Mucosa of rectum (tissue), 2 donors: ENCODE data around the gene C11orf21.
A peak's percentile ranks its signal among the peaks of the same experiment; 100 is the strongest.

Experiments
- H3K27ac ChIP-seq, 2 donors: one replicate each; pipeline ENCODE4 v1.7.0; 2013; ENCODE audit warnings: inconsistent platforms in 2 of 2, low read depth in 2 of 2, low read length in 2 of 2
- H3K27me3 ChIP-seq, 2 donors: one replicate each; pipeline ENCODE4 v1.7.0; 2013; ENCODE audit warnings: low read length in 2 of 2; ENCODE audit not compliant: control insufficient read depth in 2 of 2, insufficient read depth in 2 of 2
- H3K36me3 ChIP-seq, 2 donors: one replicate each; pipeline ENCODE4 v1.7.0; 2013; ENCODE audit warnings: low read length in 2 of 2; ENCODE audit not compliant: control insufficient read depth in 2 of 2, insufficient read depth in 2 of 2
- H3K4me1 ChIP-seq, 2 donors: one replicate each; pipeline ENCODE4 v1.7.0; 2013; ENCODE audit warnings: low read length in 2 of 2, mild to moderate bottlenecking in 1 of 2; ENCODE audit not compliant: control insufficient read depth in 2 of 2, insufficient read depth in 2 of 2
- H3K4me3 ChIP-seq, 2 donors: one replicate each; pipeline ENCODE4 v1.7.0; 2013; ENCODE audit warnings: low read length in 2 of 2
- H3K9ac ChIP-seq, 2 donors: one replicate each; pipeline ENCODE4 v1.7.0; 2013; ENCODE audit warnings: low read length in 2 of 2, low read depth in 1 of 2, mild to moderate bottlenecking in 1 of 2
- H3K9me3 ChIP-seq, 2 donors: one replicate each; pipeline ENCODE4 v1.7.0; 2013; ENCODE audit warnings: low read length in 2 of 2; ENCODE audit not compliant: control insufficient read depth in 2 of 2
- donor health status: healthy.
- donor health status: Normal muscosa, but diverticular disease.

The C11orf21 gene

DNA sequence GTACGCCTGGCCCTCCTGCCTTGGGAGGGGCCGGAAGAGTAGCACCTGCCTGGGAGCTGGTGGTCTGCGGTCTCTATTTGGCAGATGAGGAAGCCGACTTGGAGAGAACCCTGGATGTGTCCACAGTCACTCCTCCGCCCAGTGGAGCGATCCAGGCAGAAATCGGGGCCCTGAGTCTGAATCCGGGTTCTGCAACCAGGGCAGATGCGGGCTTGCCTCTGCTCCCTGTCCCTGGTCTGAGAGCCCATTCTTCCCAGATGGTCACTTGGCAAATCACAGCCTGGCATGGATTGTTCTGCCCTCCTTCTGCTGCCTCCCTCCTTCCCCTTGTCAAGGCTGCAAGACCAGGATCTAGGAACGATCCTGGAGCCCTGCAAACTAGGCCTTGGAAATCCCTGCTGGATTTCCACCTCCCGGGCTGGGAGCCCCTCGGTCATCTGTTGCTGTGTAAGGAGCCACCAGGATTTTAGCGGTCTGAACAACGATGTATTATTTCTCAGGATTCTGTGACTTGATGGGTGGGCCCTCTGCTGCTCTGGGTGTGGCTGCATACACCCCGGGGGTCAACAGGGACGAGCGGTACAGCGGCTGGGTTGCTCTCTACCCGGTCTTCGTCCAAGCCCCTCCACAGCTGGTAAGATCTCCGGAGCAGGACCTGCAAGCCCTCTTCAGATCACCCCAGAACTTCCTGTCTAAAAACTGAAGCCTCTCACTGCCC lies 29.3 kb downstream of the C11orf21 start:
- H3K4me1 ChIP-seq: peaks cover 0 to 8% of the 10 kb centered on the region in 2 donors
- no peaks in the 10 kb centered on the region for H3K36me3 ChIP-seq
- no peak overlapping the region for H3K9ac ChIP-seq
- H3K27me3 ChIP-seq: peaks cover 2 to 9% of the 10 kb centered on the region in 2 donors
- H3K27ac ChIP-seq: no peak overlapping the region
- H3K4me3 ChIP-seq: no peak overlapping the region
- H3K9me3 ChIP-seq: no peaks in the 10 kb centered on the region

DNA sequence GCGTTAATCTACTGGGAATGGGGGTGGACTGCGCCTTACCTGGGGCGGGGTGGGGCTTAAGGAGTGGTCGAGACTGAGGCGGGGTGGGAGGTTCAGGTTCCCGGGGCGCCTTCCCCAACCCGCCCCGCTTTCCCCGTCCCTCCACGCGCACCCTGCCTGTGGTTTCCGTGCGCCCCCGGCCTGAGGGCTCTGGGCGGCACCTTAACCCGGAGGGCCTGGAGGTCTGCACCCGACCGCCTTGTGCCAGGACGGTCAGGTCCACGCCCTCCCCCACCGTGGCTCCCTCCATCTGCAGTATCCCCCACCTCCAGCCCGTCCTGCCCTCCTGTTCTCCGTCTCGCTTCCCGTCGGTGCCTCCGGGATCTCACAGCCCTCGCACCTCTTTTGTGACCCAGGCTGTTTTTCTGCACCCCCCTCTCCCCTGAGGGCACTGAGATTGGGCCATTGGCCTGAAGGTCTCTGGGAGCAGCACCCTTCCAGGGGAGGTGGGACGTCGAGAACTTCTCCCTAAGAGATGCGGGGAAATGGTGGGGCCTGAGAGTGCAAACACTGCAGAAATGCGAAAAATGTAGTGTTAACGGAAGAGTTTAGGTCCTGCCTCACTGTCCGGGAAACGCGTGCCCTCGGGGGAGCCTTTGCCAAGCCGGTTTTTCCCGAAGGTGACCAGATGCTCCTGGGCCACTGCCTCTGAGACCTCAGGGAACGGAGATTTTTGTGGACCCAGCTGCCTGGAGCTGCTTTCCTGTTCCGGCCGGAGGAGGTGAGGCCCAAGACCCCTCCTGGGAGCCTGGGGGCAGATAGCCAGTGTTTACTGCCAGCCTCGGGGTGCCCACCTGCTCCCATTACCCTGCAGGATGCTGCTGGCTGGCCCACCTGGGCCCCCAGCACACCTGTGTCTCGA lies 30.1 kb downstream of the C11orf21 start:
- Histone ChIP-seq H3K4me1 (peaks cover 0 to 8% of the 10 kb centered on the region in 2 donors), H3K27ac (no peak overlapping the region), H3K9ac (no peak overlapping the region), H3K9me3 (no peaks in the 10 kb centered on the region), H3K27me3 (peaks cover 2 to 9% of the 10 kb centered on the region in 2 donors), H3K36me3 (no peaks in the 10 kb centered on the region), H3K4me3 (no peak overlapping the region)

DNA sequence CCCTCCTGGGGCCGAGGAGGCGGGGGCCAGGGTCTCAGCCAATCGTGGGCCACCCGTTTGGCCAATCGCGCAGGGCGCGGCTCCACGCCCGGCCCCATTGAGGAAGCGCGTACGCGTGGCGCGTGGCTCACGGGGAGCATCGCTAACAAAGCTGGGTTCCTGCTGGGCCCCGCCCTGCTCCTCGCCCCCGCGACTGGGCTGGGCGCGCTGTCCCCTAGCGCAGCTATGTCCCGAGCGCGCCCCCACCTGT lies 30.7 kb downstream of the C11orf21 start:
- H3K36me3 ChIP-seq: no peaks in the 10 kb centered on the region
- no peak overlapping the region for H3K9ac ChIP-seq
- peak overlapping the region; percentile 13 to 49 for H3K4me3 ChIP-seq
- no peak overlapping the region for H3K27ac ChIP-seq
- H3K4me1 ChIP-seq: peaks cover 0 to 8% of the 10 kb centered on the region in 2 donors
- peaks cover 2 to 9% of the 10 kb centered on the region in 2 donors for H3K27me3 ChIP-seq
- no peaks in the 10 kb centered on the region for H3K9me3 ChIP-seq

DNA sequence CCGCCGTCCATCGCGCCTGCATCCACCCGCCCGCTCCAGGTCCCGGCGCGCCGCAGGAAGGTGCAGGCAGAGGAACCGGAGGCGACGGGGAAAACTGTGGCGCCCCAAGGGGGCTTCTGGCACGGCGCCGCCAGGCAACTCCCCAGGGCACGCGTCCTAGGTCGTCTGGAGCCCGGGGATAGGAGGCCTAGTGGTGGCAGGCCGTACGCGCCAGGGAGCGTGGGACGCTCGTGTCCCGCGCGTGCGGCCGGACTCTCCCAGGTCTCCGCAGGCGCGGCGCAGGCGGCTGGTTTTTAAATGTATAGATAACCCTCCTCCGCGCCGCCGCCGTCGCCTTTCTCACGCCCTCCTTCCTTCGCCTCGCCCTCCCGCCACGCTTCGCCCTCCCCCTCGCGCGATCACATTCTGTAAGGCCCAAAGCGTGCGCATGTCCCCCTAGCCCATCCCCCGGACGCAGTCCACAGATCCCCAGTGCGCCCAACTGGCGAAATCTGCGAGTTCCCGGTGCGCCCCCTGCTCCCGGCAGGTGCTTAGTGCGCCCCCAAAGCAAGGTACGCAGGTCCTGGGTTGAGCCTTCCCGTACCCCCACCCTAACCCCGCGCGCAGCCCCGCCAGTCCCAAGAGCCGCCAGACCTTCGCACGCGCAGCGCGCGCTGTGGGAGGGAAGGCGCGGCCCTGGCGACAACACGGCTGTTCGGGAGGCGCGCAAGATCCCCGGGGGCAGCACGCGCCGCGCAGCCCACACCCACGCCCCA lies 31.2 kb downstream of the C11orf21 start, which contains the start of gene ASCL2:
Gene ASCL2, minus strand, starts transcription at position 267 of the 755 bp plus-strand sequence. Its CDS starts 256 bp downstream, at position 11.
- H3K36me3 ChIP-seq: no peaks in the 10 kb centered on the region
- peaks cover 0 to 8% of the 10 kb centered on the region in 2 donors for H3K4me1 ChIP-seq
- peak within 1 kb of the TSS in 1 of 2 donors; percentile 54 for H3K9ac ChIP-seq
- H3K4me3 ChIP-seq: peak within 1 kb of the TSS; percentile 49 to 54
- no peaks in the 10 kb centered on the region for H3K9me3 ChIP-seq
- peaks cover 2 to 9% of the 10 kb centered on the region in 2 donors for H3K27me3 ChIP-seq
- H3K27ac ChIP-seq: peak within 1 kb of the TSS; percentile 49 to 63

DNA sequence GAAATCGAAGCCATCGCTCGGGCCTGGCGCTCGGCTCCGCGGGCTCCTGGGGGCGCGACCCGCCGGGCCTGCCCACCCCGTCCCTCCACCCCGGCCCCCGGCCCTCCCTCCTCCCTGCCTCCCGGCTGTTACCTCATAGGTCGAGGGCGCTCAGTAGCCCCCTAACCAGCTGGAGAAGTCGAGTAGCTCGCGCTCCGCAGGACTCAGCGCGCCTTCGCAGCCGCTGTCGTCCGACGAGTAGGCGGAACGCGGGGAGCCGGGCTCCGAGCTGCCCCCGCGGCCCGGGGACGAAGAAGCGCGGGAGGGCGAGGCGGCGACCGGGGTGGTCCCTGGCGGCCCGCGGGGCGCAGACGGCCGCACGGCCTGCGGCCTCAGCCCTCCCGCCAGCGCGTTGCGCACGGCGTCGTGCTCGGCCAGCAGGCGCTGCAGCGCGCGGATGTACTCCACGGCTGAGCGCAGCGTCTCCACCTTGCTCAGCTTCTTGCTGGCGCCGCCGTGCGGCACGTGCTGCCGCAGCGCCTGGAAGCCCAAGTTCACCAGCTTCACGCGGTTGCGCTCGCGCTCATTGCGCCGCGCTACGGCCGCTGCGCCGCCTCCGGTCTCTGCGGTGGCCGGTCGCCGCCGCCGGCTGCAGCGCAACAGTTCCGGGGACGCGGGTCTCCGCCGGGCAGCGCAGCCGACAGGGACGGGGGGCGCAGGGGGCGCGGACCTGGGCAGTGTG lies 32.0 kb downstream of the C11orf21 start:
- H3K36me3 ChIP-seq: no peaks in the 10 kb centered on the region
- peak overlapping the region; percentile 49 to 63 for H3K27ac ChIP-seq
- H3K9me3 ChIP-seq: no peaks in the 10 kb centered on the region
- H3K4me1 ChIP-seq: peaks cover 2 to 8% of the 10 kb centered on the region in 2 donors
- H3K27me3 ChIP-seq: peaks cover 2 to 9% of the 10 kb centered on the region in 2 donors
- H3K4me3 ChIP-seq: peak overlapping the region; percentile 49 to 54
- peak overlapping the region in 1 of 2 donors; percentile 54 for H3K9ac ChIP-seq

DNA sequence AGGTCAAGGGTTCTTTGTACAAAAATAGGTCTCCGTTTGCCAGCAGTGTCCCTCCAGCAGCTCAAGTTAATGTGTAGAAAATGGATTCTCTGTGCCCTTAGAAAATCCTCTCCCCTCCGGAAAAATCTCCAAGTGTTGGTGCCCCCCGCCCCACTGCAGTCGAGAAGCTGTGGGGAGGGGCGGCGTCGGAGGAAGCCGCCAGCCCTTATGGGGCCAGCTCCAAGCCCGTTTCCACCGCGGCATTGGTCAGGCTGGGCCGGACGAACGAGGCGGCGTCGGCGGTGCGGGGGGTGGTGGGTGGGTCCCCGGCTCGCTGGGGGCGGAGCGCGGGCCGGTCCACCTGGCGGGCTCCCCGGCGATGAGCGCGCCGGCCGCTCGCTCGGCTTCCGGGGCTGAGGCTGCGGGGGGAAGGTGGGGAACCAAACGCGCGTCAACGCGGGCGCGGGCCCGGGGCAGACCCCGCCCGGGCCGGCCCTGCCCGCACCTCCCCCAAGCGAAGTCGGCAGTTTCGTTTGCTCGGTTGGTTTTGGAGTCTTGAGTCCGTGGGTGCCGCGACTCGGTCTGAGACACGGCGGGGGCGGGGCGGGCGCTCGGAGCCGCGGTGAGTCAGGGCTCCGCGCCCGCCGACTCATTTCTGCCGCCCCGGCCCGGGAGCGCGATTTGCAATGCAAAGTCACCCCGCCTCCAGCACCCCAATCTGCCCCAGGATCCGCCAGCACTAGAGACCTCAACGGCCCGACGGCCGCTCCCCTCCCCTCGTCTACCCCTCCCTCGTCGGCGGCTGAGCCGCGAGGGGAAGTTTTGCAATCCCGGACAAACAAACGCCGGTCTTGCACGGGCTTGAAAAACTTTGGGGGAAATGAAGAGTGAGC lies 32.8 kb downstream of the C11orf21 start:
- Histone ChIP-seq H3K4me1 (peaks cover 2 to 8% of the 10 kb centered on the region in 2 donors), H3K27ac (peak overlapping the region; percentile 49 to 63), H3K27me3 (peaks cover 2 to 9% of the 10 kb centered on the region in 2 donors), H3K4me3 (peak overlapping the region; percentile 49 to 54), H3K36me3 (no peaks in the 10 kb centered on the region), H3K9me3 (no peaks in the 10 kb centered on the region), H3K9ac (peak overlapping the region in 1 of 2 donors; percentile 49)

DNA sequence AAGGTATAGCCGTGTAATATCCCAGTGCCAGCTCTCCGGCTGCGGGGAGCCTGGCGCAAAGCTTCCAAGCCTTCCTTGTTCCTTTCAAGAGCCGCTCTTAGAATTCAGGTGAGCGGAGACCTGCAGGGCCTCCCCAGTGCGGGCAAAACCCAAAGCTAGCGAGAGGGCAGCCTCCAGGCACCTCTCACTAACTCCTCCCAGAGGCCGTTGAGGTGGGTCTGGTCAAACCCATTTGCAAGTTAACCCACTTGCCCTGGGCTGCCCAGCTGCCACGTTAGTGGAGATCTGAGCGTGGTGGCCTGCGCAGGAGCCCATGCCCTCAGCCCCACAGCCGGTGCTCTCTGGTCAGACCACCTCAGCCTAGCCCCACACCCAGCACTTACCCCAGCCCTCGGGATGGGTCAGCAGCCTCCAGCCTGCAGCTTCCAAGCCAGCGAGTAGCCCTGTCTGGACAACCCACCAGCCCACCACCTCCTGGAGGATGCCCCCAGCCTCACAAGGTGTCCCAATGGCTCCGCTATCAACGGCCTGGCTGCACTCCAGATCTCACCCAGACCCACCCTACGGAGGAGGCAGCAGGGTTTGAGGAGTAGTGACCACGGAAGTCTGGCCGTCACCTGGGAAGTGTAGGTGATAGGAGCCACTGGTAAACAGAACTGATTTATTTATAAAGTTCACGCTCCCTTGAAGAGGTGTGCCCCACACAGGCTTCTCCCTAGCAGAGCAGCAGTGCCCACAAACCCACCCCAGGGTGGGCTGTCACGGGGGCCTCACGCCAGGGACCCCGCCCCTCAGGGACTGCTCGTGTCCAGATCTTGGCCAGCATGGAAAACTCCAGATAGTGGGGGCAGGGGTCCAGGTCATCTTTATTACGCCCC lies 33.6 kb downstream of the C11orf21 start:
- H3K4me1 ChIP-seq: peaks cover 2 to 8% of the 10 kb centered on the region in 2 donors
- no peaks in the 10 kb centered on the region for H3K36me3 ChIP-seq
- H3K27ac ChIP-seq: peak overlapping the region; percentile 6 to 43
- peaks cover 2 to 9% of the 10 kb centered on the region in 2 donors for H3K27me3 ChIP-seq
- no peak overlapping the region for H3K9ac ChIP-seq
- no peaks in the 10 kb centered on the region for H3K9me3 ChIP-seq
- H3K4me3 ChIP-seq: peak overlapping the region in 1 of 2 donors; percentile 28

DNA sequence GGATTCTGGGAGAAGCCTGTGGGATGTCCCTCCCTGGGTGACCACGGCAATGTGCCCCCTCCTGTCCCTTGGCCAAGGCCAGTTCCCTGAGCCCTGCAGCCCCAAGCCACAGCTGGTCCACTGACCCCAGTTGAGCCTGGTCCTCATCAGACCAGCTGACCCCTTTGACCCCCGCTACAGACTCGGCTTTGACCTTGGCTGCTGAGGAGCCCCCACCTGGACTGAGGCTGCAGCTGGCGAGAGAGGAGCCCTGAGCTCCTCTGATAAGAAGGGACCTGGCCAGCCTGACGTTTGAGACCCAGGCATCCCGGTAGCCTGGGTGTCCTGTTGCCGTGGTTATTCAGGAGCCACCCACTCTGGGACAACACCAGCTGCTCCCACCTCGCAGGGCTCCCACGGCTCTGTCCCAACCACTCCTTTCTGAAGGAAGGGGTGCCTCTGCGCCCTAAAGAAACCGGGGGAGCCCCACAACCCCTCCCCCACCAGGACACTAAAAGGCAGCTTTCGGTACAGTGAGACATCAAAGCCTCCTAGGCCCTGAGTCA lies 34.3 kb downstream of the C11orf21 start:
- Histone ChIP-seq H3K9me3 (no peaks in the 10 kb centered on the region), H3K4me3 (no peak overlapping the region), H3K4me1 (peaks cover 2 to 8% of the 10 kb centered on the region in 2 donors), H3K9ac (no peak overlapping the region), H3K36me3 (no peaks in the 10 kb centered on the region), H3K27ac (no peak overlapping the region), H3K27me3 (peaks cover 2 to 9% of the 10 kb centered on the region in 2 donors)
